MV-4-11 (cell line): Measurements from ENCODE around the gene CMIP.
A peak's percentile ranks its signal among the peaks of the same experiment; 100 is the strongest.
"Not testable (repeated sequence)": the region's sequence is repeated elsewhere in the genome, so short reads cannot be mapped to it uniquely, and the experiment has no call there.

Experiments
- DNase-seq: peaks from one replicate; lab custom pipeline; 2025; lab: John Stamatoyannopoulos, UW

CMIP gene

DNA sequence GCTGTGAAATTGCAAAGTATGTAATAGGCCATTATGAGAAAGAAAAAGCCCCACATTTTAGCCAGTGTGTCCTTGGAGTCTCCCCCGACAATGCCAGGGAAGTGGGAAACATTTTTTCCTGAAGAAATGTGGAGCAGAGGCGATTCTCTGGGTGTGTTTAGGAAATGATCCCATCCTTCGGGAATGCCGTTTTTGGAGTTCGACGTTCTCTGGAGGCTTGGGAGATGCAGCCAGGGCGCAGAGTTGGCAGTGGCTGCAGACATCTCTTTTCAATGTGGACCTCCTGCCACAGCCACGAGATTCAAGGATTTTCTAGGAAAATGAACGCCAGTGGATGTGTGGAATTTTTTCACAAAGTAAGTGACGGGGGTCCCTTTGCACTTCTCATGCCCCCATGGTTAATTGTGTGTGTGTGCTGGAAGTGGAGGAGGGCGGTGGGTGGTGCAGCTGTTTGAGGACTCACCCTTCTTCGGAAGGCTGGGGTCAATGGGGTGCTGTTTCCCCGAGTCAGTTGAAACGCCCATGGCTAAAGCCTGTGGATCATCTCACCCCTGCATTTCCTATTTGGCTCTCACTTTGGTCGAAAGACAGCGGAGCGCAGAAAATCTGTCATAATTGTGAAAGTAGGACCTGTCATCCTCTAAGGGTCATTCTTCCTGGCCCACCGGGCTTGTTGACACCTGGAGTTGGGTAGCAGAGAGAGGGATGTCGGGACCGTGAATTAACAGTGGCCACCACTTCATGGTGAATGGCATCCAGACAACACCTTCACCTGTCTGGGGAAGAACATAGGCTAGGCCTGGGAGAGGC lies 73.2 kb downstream of the CMIP start:
- DNase-seq, result no peak

- no peak for DNase-seq
Measured at GRCh38 chr16:81518439-81518757, 73.8 kb downstream of the CMIP start.

GRCh38 chr16:81519301-81520150 lies 74.9 kb downstream of the CMIP start:
- DNase-seq, result peak; percentile 97

DNA sequence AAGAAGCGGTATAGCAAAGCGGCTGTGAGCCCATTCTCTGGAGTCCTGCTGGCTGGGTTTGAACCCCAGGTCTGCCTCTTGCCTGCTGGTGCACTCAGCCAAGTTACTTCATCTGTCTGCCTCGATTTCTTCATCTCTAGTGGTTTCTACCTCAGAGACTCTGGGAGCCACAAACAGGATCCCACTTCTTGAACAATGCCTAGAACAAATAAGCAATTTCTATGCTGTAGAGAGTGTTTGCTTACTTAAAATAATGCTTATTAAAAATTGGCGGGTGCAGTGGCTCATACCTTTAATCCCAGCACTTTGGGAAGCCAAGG lies 75.5 kb downstream of the CMIP start:
- peak; percentile 84 for DNase-seq

- peak; percentile 96 for DNase-seq
Measured at GRCh38 chr16:81520560-81521135, 76.0 kb downstream of the CMIP start.

DNA sequence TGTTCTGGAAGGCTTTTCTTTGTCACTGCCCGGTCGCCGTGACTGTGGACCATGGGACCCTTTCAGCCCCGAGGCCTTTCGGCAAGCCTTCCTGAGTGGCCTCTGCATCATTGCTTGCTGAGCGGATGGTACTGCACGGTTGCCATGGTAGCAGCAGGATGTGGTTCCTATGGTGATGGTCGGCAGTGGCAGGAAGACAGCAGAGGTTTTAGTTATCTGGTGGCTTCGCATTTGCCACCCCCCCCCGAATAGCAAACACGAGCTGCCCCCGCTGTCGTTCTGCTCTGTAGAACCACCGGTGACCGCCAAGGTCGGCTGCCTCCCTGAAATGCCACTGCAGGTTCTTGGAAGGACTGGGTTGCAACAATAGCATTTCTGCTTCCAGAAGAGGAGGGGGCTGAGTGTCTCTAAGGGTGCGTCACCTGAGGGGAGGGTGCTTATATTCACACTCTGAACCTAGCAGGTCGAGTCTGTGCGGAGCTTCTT lies 76.6 kb downstream of the CMIP start:
- peak; percentile 50 for DNase-seq

DNA sequence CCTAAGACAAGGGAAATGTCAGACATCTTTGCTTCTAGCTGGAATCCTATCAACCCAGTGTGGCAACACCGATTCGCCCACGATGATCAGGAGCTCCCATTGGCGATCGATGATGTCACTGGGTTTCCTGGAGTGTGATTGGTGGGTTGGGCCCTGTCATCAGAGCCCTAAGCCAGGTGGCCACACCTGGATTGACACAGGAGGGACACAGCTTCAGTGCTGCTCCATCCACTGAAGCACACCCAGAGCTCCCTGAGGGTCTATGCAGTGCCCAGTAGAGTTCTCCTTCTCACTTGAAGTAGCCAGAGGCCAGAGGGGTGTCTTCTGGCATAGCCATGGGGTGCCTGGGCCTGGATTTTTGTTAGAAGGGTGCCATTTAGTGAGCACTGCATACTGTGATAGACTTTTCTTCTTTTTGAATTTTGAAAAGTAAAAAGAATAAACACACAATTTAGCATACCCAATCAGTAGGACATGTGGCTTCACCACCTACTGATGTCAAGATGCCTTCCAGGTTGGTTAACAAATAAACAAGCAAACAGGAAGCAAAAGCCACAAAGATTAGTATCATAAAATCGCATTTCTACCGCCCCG lies 77.6 kb downstream of the CMIP start:
- DNase-seq, result no peak

DNA sequence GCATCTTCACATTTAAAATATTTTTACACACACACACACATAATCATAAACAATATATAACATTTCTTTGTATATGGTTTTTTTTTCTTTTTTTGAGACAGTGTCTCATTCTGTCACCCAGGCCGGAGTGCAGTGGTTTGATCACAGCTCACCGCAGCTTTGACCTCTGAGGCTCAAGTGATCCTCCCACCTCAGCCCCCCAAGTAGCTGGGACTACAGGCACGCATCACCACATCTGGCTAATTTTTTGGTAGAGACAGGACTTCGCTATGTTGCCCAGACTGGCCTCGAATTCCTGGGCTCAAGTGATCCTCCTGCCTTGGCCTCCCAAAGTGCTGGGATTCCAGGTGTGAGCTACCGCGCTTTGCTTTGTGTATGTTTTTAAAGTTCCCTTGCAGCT lies 78.2 kb downstream of the CMIP start:
- not testable (repeated sequence) for DNase-seq

DNA sequence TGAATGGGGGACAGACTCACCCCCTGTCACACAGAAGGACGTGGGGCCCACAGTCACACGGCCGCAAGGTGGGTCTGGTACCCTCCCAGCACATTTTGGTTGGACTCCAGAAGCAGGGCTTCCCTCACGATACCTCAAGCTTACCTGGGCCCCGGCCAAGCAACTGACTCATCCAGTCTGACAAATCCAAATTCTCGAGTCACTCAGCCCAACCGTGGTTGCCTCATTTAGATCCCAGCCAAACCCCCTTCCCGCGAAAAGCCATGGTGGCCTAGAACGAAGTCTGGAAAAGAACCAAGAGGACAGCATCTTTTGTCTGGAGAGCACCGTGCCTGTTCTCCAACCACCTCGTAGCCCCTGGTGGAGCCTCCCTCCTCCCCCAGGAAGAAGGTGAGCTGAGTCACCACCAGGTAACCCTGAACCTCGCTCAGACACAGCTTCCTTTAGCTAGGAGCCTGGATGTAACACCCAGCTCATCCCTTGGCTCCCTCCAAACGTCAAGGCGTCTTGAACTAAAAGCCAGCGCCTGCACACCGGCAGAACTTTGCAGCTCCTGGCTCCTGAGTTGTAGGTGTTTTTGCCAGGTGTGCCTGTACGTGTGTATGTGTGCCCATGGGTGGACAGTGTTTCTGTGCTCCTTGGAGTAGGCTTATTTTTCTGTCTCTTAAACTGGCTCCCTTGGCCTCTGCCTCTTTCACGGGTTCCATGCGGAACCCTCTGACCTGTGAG lies 78.9 kb downstream of the CMIP start:
- no peak for DNase-seq

- peak; percentile 61 for DNase-seq
Measured at GRCh38 chr16:81524382-81524781, 79.8 kb downstream of the CMIP start.

DNA sequence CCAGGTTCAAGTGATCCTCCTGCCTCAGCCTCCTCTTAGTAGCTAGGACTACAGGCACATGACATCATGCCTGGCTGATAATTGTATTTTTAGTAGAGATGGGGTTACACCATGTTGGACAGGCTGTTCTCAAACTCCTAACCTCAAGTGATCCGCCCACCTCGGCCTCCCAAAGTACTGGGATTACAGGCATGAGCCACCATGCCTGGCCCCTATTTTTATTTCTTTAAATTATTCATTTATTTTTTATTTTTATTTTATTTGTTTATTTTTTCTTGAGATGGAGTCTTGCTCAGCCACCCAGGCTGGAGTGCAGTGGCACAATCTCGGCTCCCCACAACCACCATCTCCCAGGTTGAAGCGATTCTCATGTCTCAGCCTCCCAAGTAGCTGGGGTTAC lies 80.3 kb downstream of the CMIP start:
- not testable (repeated sequence) for DNase-seq

DNA sequence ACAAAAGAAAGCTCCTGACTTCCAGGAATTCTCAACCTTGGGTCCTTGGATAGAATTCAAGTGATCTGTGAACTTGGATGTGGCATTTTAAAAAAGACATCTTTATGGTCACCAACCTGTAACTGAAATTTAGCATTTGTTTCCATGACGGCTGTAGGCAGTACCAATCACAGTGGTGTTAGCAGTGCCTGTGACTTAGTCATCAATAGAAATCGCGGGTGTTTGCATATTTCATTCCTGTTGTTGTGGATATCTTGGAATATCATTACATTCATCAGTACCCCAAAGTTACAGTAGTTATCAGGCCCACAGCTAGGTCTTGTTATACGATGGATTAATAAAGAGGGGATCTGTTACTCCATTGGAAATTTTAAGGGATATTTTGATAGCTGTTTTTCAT lies 81.6 kb downstream of the CMIP start:
- no peak for DNase-seq

- DNase-seq, result no peak
Measured at GRCh38 chr16:81526935-81527334, 82.3 kb downstream of the CMIP start.

DNA sequence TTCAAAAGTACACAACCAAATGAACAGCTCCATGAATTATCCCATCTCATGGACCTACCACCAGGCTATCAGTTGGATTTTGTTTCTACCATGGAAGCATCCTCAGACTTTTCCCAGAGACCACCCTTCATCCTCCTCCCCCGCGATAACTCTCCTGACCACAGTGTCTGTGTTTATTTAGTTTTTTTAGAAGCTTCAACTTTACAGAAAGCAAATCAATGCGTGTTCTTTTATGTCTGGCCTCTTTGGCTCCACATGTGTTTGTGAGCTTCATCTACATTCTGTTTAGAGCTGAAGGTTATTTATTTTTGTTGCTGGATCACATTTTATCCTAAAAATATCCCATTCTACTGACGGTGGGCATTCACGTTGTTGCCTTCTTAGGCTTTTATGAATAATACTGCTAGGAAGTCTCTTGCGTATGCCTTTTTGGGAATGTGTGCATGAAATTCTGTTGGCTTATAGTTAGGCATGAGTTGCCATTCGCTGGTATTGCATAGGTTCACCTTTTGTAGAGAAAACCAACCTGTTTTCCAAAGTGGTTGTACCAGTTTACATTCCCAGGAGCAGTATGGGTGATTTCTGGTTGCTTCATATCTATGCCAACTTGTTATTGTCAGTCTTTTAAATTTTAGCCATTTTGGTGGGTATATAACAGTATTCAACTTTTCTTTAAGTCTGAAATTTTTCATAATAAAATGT lies 83.0 kb downstream of the CMIP start:
- DNase-seq, result no peak

GRCh38 chr16:81528256-81528655 lies 83.6 kb downstream of the CMIP start:
- DNase-seq, result no peak

- no peak for DNase-seq
Measured at GRCh38 chr16:81530296-81530721, 85.7 kb downstream of the CMIP start.

DNA sequence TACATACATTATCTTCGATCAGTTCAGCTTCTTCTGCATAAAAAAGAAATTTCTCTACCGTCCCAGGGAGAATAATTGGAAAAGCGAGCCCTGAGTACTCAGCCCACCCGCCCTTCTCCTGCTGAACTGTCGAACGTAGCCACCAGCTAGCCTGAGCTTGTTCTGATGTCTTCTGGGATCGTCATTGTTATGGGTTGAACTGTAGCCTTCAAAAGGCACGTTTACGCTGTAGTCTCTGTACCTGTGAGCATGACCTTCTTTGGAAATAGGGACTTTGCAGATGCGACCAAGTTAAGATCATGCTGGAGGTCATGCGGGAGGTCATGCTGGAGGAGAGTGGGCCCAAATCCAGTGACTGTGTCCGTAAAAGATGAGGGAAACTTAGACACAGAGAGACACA lies 86.2 kb downstream of the CMIP start:
- DNase-seq, result no peak

- no peak for DNase-seq
Measured at GRCh38 chr16:81531419-81531821, 86.8 kb downstream of the CMIP start.

GRCh38 chr16:81532491-81533174 lies 88.0 kb downstream of the CMIP start:
- DNase-seq, result no peak

GRCh38 chr16:81533175-81533507 lies 88.5 kb downstream of the CMIP start:
- DNase-seq, result no peak
